Naive thymus-derived CD8-positive, alpha-beta T cell (primary cell): ENCODE results near the gene ATP2A2. TPM values are rescaled to one million over a fixed set of nuclear protein-coding genes. Genes with fewer than 3 reads are reported as not detected.
"Not testable (repeated sequence)": the region's sequence is repeated elsewhere in the genome, so short reads cannot be mapped to it uniquely, and the experiment has no call there.

Experiments
- ATAC-seq, 2 donors: fragments of 150-1000 bp; cut with Tn5 transposase in 1 of 2; sonication (Bioruptor Pico), chemical (Tn5 transposase) in 1 of 2; 1 replicate in 1 of 2; 2 replicates in 1 of 2; pipeline ENCODE4 v1.10.0; 2021; ENCODE audit warnings: mild to moderate bottlenecking in 2 of 2, moderate library complexity in 2 of 2
- POLR2A ChIA-PET: fragments of 350-600 bp; sonication (Branson Sonifier 250); formaldehyde crosslinking; loops from one replicate; lab custom pipeline; 2021; ENCODE audit warnings: antibody characterized with exemption; lab: Charles Lee
- DNase-seq, 10 donors: peaks; one replicate each; pipeline versions ENCODE4 v3.0.0 to v3.0.0-alpha.2; 2020 to 2022
- H3K27ac Mint-ChIP-seq, 10 donors: one replicate each; pipeline ENCODE4 v1.8.0; 2020 to 2022; ENCODE audit warnings: mild to moderate bottlenecking in 10 of 10, mixed read lengths in 10 of 10, moderate library complexity in 4 of 10, inconsistent platforms in 1 of 10
- H3K27me3 Mint-ChIP-seq, 5 donors: one replicate each; pipeline ENCODE4 v1.8.0; 2021 to 2022; ENCODE audit warnings: mixed read lengths in 5 of 5
- H3K36me3 Mint-ChIP-seq, 3 donors: one replicate each; pipeline ENCODE4 v1.8.0; 2020 to 2022; ENCODE audit warnings: mixed read lengths in 3 of 3, mild to moderate bottlenecking in 2 of 3, inconsistent platforms in 1 of 3
- H3K4me1 Mint-ChIP-seq, 4 donors: one replicate each; pipeline ENCODE4 v1.8.0; 2021 to 2022; ENCODE audit warnings: mixed read lengths in 4 of 4
- H3K4me3 Mint-ChIP-seq, 10 donors: one replicate each; pipeline ENCODE4 v1.8.0; 2020 to 2022; ENCODE audit warnings: mild to moderate bottlenecking in 10 of 10, mixed read lengths in 10 of 10, moderate library complexity in 6 of 10, inconsistent platforms in 1 of 10
- H3K9me3 Mint-ChIP-seq, 9 donors: one replicate each; pipeline ENCODE4 v1.8.0; 2020 to 2022; ENCODE audit warnings: mixed read lengths in 9 of 9, mild to moderate bottlenecking in 3 of 9, inconsistent platforms in 1 of 9, moderate library complexity in 1 of 9
- polyA plus RNA-seq, 3 donors: library from polyadenylated mRNA; unstranded; fragments of 300-500 nt; fragmentation: Illumina TruSeq; gene quantifications; one replicate each; pipeline ENCODE4 v1.2.3, GENCODE V29; 2021
- total RNA-seq, 8 experiments: library from RNA in 2 of 8; stranded (reverse) in 2 of 8; gene quantifications; one replicate each; pipeline ENCODE4 v1.2.3 and lab custom pipeline; 2021 to 2026

Gene ATP2A2
- total and polyA plus RNA-seq, 5 experiments from 2014 or later, result 1.7 to 75.6 (median 2.0) TPM

- Mint-ChIP-seq H3K9me3 (no peaks in the 10 kb centered on the region), H3K4me3 (no peak overlapping the region), H3K4me1 (peaks cover 0 to 2% (median 0%) of the 10 kb centered on the region in 4 donors), H3K27ac (no peak overlapping the region), H3K36me3 (no peaks in the 10 kb centered on the region), H3K27me3 (peaks cover 0 to 2% (median 0%) of the 10 kb centered on the region in 5 donors)
- DNase-seq, result no peak
- ATAC-seq, result no peak
- POLR2A ChIA-PET, result no interaction called here
Measured at GRCh38 chr12:110248096-110248447, 33.0 kb upstream of the ATP2A2 start.

DNA sequence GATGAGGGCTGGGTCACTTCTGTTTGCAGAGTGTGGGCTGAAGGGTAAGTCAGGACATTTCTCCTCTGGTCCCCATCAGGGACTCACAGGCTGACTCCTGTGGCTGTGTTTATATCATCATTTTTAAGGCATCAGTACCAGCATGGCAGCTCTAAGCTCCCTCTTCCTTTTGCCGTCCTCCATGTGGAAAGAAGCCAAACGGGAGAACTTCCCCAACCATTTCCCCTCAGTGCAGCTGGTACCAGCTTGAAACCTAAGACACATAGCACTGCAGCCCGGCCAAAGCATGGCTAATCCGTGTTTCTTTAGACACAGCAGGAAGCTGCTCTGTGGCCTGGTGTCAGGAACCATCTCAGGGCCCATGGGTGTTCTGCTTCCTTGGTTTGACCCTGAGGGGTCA lies 31.9 kb upstream of the ATP2A2 start:
- POLR2A ChIA-PET, result interaction anchor here (0.5 kb wide), 1 partner anchor 1259 kb away, joined by 6 read pairs; no protein-coding TSS in a partner anchor
- no peaks in the 10 kb centered on the region for H3K9me3 Mint-ChIP-seq
- no peak overlapping the region for H3K4me3 Mint-ChIP-seq
- DNase-seq (no peak), ATAC-seq (no peak)
- H3K4me1 Mint-ChIP-seq, result peaks cover 0 to 2% (median 0%) of the 10 kb centered on the region in 4 donors
- H3K27ac Mint-ChIP-seq, result peak overlapping the region in 2 of 10 donors; percentile 43 to 57
- no peaks in the 10 kb centered on the region for H3K36me3 Mint-ChIP-seq
- no peaks in the 10 kb centered on the region for H3K27me3 Mint-ChIP-seq

GRCh38 chr12:110249716-110250225 lies 31.3 kb upstream of the ATP2A2 start:
- Mint-ChIP-seq H3K9me3 (no peaks in the 10 kb centered on the region), H3K4me3 (no peak overlapping the region), H3K4me1 (peaks cover 0 to 2% (median 0%) of the 10 kb centered on the region in 4 donors), H3K27me3 (no peaks in the 10 kb centered on the region), H3K36me3 (no peaks in the 10 kb centered on the region), H3K27ac (no peak overlapping the region)
- no peak for DNase-seq
- no peak for ATAC-seq
- POLR2A ChIA-PET, result no interaction called here

DNA sequence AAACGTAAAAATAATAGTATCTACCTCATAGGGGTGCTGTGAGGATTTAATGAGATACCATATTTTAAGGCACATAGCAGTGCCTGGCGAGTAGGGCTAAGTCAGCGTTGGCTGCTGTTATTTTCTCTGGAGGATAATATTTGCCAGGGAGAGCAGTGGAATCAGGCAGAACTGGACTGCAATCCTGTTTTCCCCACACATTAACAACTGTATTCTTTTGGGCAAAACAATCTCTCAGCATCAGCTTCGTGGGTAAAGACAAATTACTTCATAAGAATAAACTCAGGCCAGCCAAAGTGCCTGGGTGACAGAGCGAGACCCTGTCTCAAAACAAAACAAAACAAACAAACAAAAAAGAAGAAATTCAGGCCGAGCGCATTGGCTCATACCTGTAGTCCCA lies 29.7 kb upstream of the ATP2A2 start:
- POLR2A ChIA-PET, result interaction anchor here (0.7 kb wide), 1 partner anchor 8 kb away, joined by 4 read pairs; no protein-coding TSS in a partner anchor

GRCh38 chr12:110252716-110253115 lies 28.3 kb upstream of the ATP2A2 start:
- H3K36me3 Mint-ChIP-seq, result no peaks in the 10 kb centered on the region
- ATAC-seq (no peak), DNase-seq (no peak)
- POLR2A ChIA-PET, result no interaction called here
- H3K4me1 Mint-ChIP-seq, result peaks cover 0 to 2% (median 0%) of the 10 kb centered on the region in 4 donors
- no peaks in the 10 kb centered on the region for H3K9me3 Mint-ChIP-seq
- peaks cover 0 to 2% (median 0%) of the 10 kb centered on the region in 5 donors for H3K27me3 Mint-ChIP-seq
- no peak overlapping the region for H3K27ac Mint-ChIP-seq
- H3K4me3 Mint-ChIP-seq, result no peak overlapping the region

More for the DNA sequence above, 29.7 kb upstream of the ATP2A2 start:
- H3K4me1 Mint-ChIP-seq, result peaks cover 0 to 2% (median 0%) of the 10 kb centered on the region in 4 donors
- H3K9me3 Mint-ChIP-seq, result no peaks in the 10 kb centered on the region
- H3K4me3 Mint-ChIP-seq, result no peak overlapping the region
- DNase-seq, result no peak
- H3K27me3 Mint-ChIP-seq, result peaks cover 0 to 2% (median 0%) of the 10 kb centered on the region in 5 donors
- no peaks in the 10 kb centered on the region for H3K36me3 Mint-ChIP-seq
- H3K27ac Mint-ChIP-seq, result no peak overlapping the region
- ATAC-seq, result no peak

DNA sequence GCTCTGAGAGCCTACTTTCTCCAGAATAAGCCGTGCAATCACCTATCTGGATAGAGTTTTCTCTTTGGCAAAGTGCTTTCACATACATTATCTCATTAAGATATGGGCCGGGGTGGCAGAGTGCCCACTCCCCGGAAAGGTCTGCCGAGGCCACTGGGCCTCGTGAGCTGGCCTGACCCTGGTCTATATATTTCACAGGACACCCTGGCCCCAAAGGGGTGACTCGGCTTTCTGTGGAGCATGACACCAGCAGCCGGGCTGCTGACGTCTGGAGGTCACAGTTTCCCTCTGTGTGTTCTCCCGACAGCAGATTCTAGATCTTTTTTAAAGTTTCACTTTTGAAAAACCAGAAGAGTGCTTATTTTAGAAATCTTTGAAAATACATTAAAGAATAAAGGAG lies 27.9 kb upstream of the ATP2A2 start:
- Mint-ChIP-seq H3K9me3 (no peaks in the 10 kb centered on the region), H3K27ac (no peak overlapping the region), H3K36me3 (no peaks in the 10 kb centered on the region), H3K27me3 (peaks cover 0 to 2% (median 0%) of the 10 kb centered on the region in 5 donors), H3K4me3 (no peak overlapping the region), H3K4me1 (peaks cover 0 to 2% (median 0%) of the 10 kb centered on the region in 4 donors)
- no peak for DNase-seq
- ATAC-seq, result no peak
- POLR2A ChIA-PET, result interaction anchor here (0.6 kb wide), 1 partner anchor 344 kb away, joined by 4 read pairs; no protein-coding TSS in a partner anchor

DNA sequence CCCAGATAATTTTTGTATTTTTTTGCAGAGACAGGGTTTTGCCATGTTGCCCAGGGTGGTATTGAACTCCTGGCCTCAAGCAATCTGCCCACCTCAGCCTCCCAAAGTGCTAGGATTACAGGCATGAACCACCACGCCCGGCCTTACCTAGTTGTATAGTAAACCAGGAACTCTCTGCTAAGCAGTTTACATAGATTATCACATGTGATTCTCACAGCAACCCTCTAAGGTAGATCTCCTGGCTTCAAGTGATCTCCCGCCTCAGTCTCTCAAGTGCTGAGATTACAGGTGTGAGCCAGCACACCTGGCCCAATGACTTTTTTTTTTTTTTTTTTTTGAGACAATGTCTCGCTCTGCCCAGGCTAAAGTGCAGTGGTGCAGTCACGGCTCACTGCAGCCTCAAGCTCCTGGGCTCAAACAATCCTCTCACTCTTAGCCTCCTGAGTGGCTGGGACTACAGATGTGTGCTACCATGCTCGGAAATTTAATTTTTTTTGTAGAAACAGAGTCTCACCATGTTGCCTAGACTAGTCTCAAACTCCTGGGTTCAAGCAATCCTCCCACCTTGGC lies 26.0 kb upstream of the ATP2A2 start:
- no peaks in the 10 kb centered on the region for H3K9me3 Mint-ChIP-seq
- DNase-seq (no peak), ATAC-seq (no peak)
- peaks cover 0 to 2% (median 0%) of the 10 kb centered on the region in 4 donors for H3K4me1 Mint-ChIP-seq
- peak overlapping the region in 1 of 10 donors; percentile 24 for H3K27ac Mint-ChIP-seq
- peaks cover 0 to 2% (median 0%) of the 10 kb centered on the region in 5 donors for H3K27me3 Mint-ChIP-seq
- H3K36me3 Mint-ChIP-seq, result peaks cover 0 to 2% (median 0%) of the 10 kb centered on the region in 3 donors
- POLR2A ChIA-PET, result no interaction called here
- H3K4me3 Mint-ChIP-seq, result no peak overlapping the region

DNA sequence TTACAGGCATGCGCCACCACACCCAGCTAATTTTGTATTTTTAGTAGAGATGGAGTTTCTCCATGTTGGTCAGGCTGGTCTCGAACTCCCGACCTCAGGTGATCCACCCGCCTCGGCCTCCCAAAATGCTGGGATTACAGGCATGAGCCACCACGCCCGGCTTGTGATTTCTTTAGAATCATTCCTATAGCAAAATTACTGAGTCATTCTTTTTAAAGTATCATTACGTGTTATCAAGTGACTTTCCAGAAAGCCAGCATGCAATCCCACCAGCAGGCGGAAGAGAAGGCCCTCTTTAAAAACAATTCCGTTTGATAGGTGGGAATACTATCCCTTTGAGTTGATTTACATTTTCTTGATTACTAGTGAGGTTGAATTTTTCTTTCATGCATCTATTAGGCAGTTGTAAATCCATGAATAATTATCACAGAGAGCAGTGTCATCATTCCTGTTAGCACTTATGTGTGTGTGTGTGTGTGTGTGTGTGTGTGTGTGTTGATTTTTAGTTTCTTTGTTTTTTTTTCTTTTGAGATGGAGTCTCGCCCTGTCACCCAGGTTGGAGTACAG lies 25.1 kb upstream of the ATP2A2 start:
- not testable (repeated sequence) for H3K27me3 Mint-ChIP-seq, H3K27ac Mint-ChIP-seq, DNase-seq, H3K36me3 Mint-ChIP-seq, H3K9me3 Mint-ChIP-seq, ATAC-seq, H3K4me3 Mint-ChIP-seq, H3K4me1 Mint-ChIP-seq
- POLR2A ChIA-PET, result interaction anchor here (0.7 kb wide), 1 partner anchor 25 kb away, joined by 4 read pairs; no protein-coding TSS in a partner anchor

GRCh38 chr12:110256780-110257431 lies 24.1 kb upstream of the ATP2A2 start:
- POLR2A ChIA-PET, result no interaction called here
- no peak overlapping the region for H3K27ac Mint-ChIP-seq

GRCh38 chr12:110258466-110258865 lies 22.6 kb upstream of the ATP2A2 start:
- Mint-ChIP-seq H3K36me3 (peaks cover 0 to 2% (median 0%) of the 10 kb centered on the region in 3 donors), H3K27me3 (peaks cover 0 to 2% (median 0%) of the 10 kb centered on the region in 5 donors), H3K4me1 (peaks cover 0 to 2% (median 0%) of the 10 kb centered on the region in 4 donors), H3K27ac (no peak overlapping the region), H3K9me3 (no peaks in the 10 kb centered on the region), H3K4me3 (no peak overlapping the region)
- DNase-seq, result no peak
- POLR2A ChIA-PET, result no interaction called here
- no peak for ATAC-seq

More at GRCh38 chr12:110256780-110257431, 24.1 kb upstream of the ATP2A2 start:
- H3K9me3 Mint-ChIP-seq, result no peaks in the 10 kb centered on the region
- H3K36me3 Mint-ChIP-seq, result peaks cover 0 to 2% (median 0%) of the 10 kb centered on the region in 3 donors
- no peak for DNase-seq
- H3K27me3 Mint-ChIP-seq, result peaks cover 0 to 2% (median 0%) of the 10 kb centered on the region in 5 donors
- no peak overlapping the region for H3K4me3 Mint-ChIP-seq
- H3K4me1 Mint-ChIP-seq, result peaks cover 0 to 2% (median 0%) of the 10 kb centered on the region in 4 donors
- no peak for ATAC-seq

- DNase-seq, result no peak
- Mint-ChIP-seq H3K27me3 (peaks cover 0 to 1% (median 0%) of the 10 kb centered on the region in 5 donors), H3K4me1 (no peaks in the 10 kb centered on the region), H3K27ac (no peak overlapping the region), H3K9me3 (no peaks in the 10 kb centered on the region), H3K4me3 (no peak overlapping the region), H3K36me3 (peaks cover 0 to 2% (median 0%) of the 10 kb centered on the region in 3 donors)
- POLR2A ChIA-PET, result no interaction called here
- ATAC-seq, result no peak
Measured at GRCh38 chr12:110262442-110263388, 18.3 kb upstream of the ATP2A2 start.

GRCh38 chr12:110266381-110266960 lies 14.6 kb upstream of the ATP2A2 start:
- no peak for DNase-seq
- H3K27ac Mint-ChIP-seq, result no peak overlapping the region
- no peaks in the 10 kb centered on the region for H3K4me1 Mint-ChIP-seq
- H3K4me3 Mint-ChIP-seq, result no peak overlapping the region
- ATAC-seq, result no peak
- no peaks in the 10 kb centered on the region for H3K9me3 Mint-ChIP-seq
- H3K36me3 Mint-ChIP-seq, result no peaks in the 10 kb centered on the region
- H3K27me3 Mint-ChIP-seq, result peaks cover 3 to 11% (median 7%) of the 10 kb centered on the region in 5 donors
- POLR2A ChIA-PET, result interaction anchor here (0.6 kb wide), 1 partner anchor 42 kb away, joined by 3 read pairs; no protein-coding TSS in a partner anchor
